ENCODE data around the gene WSCD2.

- TF ChIP-seq CTCF (IDR thresholded peaks at IDR 0.05; ENCODE audit: insufficient read depth, low read length) (no peak), POLR2AphosphoS5 (IDR thresholded peaks at IDR 0.05; ENCODE audit: low read depth) (no peak), REST (IDR thresholded peaks at IDR 0.05; ENCODE audit: insufficient replicate concordance, low read depth) (no peak), SPI1 (IDR thresholded peaks at IDR 0.05; ENCODE audit: borderline replicate concordance, low read depth) (no peak), GABPA (IDR thresholded peaks at IDR 0.05; ENCODE audit: low read depth) (no peak)
Observed at GRCh38 chr12:108240027-108240785, 111.1 kb downstream of the WSCD2 start.

Data from HL-60 (cell line).